Left colon (tissue), 2 donors: Measurements from ENCODE around the gene ITGA11. TPM values are rescaled to one million over a fixed set of nuclear protein-coding genes. Genes with fewer than 3 reads are reported as not detected.

Source experiments
- ATAC-seq: fragments of 200-7000 bp; cut with Tn5 transposase; one replicate; pipeline ENCODE4 v1.9.1; 2020; ENCODE audit warnings: mild to moderate bottlenecking, moderate library complexity
- DNase-seq, 2 donors: peaks; one replicate each; pipeline ENCODE4 v3.0.0-alpha.2; 2020
- intact Hi-C, 2 donors: fragments of 100-400 bp; cut with DNase I in 1 of 2; cut with micrococcal nuclease in 1 of 2; formaldehyde crosslinking; loops; one replicate each; pipeline versions ENCODE4 v1.11.2 to v1.14.0; 2022; cut with DNase I, micrococcal nuclease
- total RNA-seq, 2 donors: library from RNA; stranded (reverse); fragmentation: NEBNext Ultra II Directional; extraction: Animal tissue kit (Norgen Biotek cat#: 25700); gene quantifications; one replicate each; pipeline ENCODE4 v1.2.1, GENCODE V29; 2021
- donor health status: DM: no; HTN: no; CAD: no.
- donor health status: DM: yes; HTN: yes; CAD: no.

ITGA11 gene
- total RNA-seq, 2 donors from 2014 or later = 1.4 to 2.4 TPM

DNA sequence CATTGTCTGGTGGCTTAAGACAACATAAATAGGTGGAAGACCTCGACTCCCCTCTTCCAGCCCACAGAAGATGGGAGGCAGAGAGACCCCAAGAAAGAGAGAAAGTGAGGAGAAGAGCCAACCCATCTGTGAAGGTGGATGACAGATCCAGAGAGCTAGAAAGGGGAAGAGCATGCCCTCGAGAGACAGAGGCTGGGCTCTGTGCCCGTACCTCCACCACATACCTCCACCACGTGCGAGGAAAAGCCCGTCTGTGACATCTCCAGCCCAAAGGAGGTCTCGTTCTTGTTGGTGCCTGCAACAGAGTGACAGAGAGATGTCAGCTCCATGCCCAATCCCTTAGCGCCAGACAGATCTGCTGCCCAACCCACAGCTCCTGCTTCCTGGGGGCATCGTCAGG lies 83.4 kb downstream of the ITGA11 start:
- no peak for ATAC-seq
- DNase-seq = no peak
- intact Hi-C loops = no loop called here

DNA sequence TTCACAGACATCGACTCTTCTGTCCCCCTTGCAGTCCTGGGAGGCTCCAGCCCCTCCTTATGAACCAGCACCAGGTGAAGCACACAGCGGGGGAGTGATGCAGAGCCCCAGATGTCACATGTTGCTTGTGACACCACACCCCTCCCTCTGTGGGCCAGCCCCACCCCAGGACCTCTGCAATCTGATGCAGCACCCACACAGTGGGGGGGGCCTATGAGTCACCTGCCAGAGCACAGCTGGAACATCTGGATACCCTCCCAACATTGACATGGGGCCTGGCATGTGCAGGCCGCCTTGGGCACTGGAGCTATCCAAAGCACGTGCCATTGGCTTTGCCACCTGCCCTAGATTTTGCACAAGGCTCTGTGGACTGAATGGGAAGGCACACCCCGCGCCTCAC lies 83.9 kb downstream of the ITGA11 start:
- ATAC-seq (no peak), DNase-seq (no peak)
- intact Hi-C loops = no loop called here

- DNase-seq (no peak), ATAC-seq (no peak)
- intact Hi-C loops = no loop called here
Observed at GRCh38 chr15:68347392-68347791, 84.6 kb downstream of the ITGA11 start.

DNA sequence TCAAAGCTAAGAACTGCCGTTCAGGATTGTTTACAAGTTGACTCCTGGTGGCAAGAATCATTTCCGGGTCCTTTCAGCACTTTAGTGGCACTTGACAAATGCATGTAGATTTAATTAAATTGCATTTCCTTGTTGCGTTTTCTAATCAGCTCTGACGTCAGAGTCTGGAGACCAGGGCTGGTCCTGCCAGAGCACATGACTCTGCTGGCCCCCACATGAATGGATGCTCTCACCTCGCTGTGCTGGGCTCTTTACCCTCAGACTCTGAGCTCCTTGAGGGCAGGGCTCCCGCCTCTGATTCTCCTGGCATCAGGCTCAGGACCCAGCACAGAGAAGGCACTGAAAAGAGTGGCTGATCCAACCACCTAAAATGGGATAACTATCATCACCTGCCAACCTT lies 85.0 kb downstream of the ITGA11 start:
- DNase-seq = no peak
- intact Hi-C loops = no loop called here
- peak; percentile 48 for ATAC-seq

DNA sequence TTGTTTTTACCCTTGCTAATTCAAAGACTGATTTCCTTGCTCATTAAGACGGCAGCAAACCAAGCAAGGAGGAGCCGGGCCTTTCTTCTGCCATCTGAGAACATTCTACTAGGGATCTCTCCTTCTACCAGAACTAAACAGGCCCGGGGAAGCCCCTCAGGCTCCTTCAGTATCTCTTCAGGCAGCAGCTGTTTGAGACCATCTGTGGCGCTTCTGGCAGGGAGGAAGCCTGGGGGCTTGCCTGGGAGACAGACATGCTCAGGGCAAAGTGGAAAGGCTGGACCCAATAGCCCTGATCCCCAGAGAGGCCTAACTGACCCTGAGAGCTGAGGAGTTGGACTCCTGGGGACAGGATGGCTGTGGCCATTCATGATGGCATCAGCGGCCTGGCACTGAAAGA lies 86.5 kb downstream of the ITGA11 start:
- no peak for ATAC-seq
- DNase-seq = no peak
- intact Hi-C loops = no loop called here

DNA sequence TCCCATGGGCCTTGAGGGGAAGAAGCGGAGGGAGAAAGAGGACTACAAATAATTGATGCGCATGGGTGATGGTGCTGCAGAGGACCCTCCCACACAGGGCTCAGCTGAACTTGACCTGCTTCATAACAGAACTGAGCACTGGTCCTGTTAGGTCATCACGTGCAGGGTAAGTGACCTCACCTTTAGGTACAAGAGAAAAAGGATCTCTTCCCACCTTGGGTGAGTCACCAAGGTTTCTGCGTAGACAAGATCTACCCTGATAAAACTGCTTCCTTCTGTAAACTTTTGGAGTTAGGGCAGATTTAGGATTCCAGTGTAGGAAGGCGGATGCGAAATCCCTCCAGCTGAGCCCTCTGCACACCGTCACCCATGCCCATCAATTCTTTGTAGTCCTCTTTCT lies 87.4 kb downstream of the ITGA11 start:
- DNase-seq (no peak), ATAC-seq (no peak)
- intact Hi-C loops = no loop called here

DNA sequence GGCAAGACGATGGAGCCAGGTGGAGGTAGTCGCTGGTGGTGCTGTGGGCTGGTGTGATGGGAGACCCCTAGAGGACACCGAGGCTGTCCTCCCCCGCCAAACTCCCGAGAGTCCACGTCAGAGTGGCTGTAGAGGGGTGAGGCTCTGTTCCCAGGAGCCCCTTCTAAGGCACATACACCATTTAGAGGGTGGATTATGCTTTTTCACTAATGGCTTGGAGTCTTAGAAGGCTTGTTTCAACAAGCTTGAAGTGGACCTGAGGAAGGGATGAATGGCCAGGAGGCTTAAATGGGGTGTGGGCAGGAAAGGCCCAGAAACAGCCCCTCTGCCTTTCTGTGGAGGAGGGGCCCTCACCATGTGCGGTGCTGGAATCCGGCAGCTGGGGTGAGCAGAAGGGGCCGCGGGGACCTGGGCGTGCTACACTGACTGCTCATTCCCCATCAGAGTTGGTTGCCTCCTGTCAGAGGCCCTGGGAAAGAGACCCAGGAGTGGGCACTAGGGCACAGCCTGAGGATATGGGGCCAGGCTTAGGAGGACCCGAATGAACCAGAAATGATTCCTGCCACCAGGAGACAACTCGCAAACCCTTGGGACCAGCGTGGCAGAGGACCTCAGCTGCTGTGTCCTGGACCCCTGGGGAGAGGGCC lies 88.3 kb downstream of the ITGA11 start:
- intact Hi-C loops = no loop called here
- ATAC-seq = no peak
- no peak for DNase-seq

DNA sequence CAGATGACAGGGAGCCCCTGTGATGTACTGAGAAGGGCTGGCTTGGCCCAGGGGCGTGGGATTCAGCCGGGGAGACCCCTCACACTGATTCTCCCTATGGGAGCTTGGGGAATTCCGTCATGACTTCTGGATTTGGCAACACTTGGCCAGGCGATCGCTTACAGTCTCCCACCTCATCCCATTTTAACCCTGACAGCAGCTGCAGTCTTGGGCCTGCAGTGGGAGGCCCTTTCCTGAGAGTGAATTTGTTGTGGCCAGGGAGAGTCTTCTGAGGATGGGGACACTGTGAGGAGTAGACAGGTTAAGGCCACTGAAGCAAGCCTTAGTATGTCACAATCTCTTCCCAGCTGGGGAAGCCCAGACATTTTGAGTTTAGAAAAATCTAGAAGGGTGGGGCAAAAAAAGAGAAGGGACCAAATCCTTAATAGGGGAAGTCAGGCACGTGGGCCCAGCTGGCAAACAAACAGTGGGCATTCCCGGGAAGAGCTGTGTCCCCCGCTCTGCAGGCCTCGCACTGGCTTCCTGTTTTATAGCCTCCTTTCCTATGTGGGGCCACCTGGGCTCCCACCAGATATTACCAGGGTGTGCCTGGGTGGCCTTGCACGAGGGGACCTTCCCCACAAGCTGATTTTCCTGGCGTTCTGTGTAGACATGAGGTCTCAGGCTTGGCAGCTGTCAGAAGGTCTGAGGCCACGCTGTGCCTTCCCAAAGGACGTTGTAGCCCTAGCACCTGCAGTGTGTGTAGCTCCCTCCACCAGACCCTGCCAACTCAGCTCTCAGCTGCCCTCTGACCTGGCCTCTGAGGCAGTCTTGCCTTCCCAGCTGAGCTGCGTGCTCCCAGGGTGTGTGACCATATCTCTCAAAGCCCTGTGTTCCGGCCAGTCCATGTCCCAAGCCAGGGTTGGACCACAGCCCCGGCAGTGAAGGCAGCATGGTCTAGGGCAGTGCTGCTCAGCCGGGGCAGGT lies 89.9 kb downstream of the ITGA11 start:
- intact Hi-C loops = no loop called here
- ATAC-seq (no peak), DNase-seq (no peak)

- DNase-seq (no peak), ATAC-seq (no peak)
- intact Hi-C loops = no loop called here
Observed at GRCh38 chr15:68340726-68341671, 91.0 kb downstream of the ITGA11 start.

DNA sequence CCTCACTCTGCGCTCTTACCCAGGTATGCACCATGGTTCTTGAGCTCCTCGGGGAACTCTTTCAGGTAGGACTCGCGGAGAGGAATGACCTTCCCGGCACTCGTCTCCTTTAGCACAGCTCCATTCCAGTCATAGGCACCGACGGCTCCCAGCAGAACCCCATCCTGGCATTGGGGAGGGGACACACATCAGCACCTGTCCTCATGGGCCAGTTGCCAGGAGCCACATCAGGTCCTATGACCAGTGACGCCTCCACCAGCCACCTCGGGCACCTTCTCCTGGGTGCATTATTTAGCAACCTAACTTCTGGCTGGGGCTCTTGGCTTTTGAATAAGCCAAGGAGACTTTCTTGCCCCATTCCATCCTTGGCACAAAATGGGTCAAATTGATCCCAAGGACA lies 92.5 kb downstream of the ITGA11 start:
- intact Hi-C loops = no loop called here
- DNase-seq = no peak
- no peak for ATAC-seq

- no peak for DNase-seq
- intact Hi-C loops = no loop called here
Observed at GRCh38 chr15:68337826-68338225, 94.1 kb downstream of the ITGA11 start.

GRCh38 chr15:68336516-68336915 lies 95.4 kb downstream of the ITGA11 start:
- ATAC-seq = no peak
- no peak for DNase-seq

More at GRCh38 chr15:68337826-68338225, 94.1 kb downstream of the ITGA11 start:
- ATAC-seq = no peak

GRCh38 chr15:68335655-68336054 lies 96.3 kb downstream of the ITGA11 start:
- no peak for ATAC-seq
- no peak for DNase-seq
- intact Hi-C loops = no loop called here

More at GRCh38 chr15:68336516-68336915, 95.4 kb downstream of the ITGA11 start:
- intact Hi-C loops = no loop called here

DNA sequence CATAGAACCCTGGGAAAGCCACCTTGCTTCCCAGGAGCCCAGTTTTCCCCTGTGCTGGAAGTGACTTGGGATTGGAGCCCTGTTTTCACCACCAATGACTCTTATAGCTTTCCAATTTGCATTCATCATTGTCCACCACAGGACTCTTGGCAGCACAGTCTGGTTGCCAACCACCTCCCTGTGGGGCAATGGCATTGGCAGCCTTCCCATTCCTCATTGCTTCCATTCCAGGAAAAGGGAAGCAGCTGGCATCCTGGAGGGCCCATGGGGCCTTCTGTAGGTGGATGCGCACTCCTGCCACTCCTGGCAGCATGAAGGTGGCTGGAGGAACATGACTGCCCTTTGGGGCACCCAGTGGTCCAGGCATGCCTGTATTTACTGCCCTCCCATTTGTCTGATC lies 96.7 kb downstream of the ITGA11 start:
- peak; percentile 29 for ATAC-seq
- intact Hi-C loops = no loop called here
- DNase-seq = no peak

DNA sequence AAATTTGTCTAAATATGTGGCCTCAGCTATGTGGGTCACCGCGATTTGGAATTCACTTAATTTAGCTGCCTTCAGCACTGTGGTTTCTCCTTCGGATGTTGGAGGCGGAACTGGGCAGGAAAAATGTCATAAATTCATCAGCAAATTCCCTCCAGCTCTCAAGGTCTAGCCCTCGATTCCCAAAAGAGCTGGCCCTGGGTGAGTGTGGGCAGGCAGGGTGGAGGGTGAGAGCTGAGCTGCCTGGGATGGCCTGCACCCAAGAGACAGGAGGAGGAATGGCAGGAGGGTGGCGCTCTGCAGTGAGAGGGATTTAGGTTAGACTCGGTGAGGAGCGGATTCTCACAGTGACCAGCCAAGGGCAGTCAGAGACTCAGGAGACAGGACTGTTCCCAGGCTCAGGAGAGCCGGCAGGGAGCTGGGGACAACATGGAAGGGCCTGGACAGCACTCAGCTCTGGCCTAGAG lies 97.3 kb downstream of the ITGA11 start:
- ATAC-seq (no peak), DNase-seq (no peak)
- intact Hi-C loops = no loop called here

- ATAC-seq = no peak
- DNase-seq = peak; percentile 36
- intact Hi-C loops = no loop called here
Observed at GRCh38 chr15:68333775-68334470, 98.0 kb downstream of the ITGA11 start.

DNA sequence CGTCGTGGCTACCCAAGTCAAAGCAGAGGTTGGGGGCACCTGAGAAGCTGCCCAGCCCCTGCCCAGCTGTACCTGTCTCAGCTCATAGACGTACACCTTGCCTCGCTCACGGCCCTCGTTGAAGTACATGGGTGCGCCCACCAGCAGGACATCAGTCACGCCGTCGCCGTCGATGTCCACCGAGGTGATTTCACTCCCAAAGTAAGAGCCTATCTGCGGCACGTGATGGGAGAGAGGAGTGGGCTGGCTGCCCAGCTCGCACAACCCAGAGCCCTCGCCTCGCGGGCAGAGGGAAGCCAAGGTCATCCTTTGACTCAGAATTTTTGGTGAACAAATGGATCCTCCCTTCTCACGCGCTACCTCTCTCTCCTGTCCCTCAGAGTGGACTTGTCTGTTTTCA lies 99.7 kb downstream of the ITGA11 start:
- DNase-seq = no peak
- intact Hi-C loops = no loop called here
- ATAC-seq = no peak

DNA sequence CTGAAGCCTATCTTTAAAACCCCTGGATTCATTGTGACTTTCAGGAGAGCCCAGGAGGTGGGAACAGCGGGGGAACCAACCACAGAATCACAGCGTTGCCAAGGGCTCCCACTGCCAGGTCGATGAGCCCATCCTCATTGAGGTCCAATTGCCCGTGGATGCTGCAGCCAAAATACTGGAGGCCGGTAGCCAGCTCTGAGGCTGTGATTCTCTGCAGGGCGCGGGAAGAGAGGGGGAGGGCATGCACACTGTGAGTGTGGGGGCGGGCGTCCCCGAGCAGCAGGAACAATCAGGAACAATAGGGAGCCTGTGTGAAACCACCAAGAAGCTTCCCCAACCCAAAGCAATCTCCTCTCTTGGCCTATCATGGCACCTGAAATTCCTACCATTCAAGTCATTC lies 101.1 kb downstream of the ITGA11 start:
- intact Hi-C loops = no loop called here
- ATAC-seq (no peak), DNase-seq (no peak)

DNA sequence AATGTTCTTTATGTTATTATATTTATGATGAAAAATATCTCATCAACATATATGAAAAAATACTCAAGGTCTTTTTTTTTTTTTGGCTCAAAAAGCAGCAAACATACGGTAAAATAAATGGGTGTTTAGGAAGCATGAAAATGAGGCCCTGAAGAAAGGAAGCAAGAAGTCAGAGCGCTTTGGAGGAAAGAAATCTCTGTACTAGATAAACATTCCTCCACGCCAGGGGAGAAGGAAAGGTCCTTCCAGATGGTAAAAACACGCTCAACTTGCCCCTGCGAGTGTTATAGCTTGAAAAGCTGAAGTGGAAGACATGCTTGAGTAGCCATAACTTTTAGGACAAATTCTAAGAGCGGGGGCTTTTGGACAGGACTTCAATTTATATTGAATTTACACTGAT lies 101.5 kb downstream of the ITGA11 start:
- DNase-seq (no peak), ATAC-seq (no peak)
- intact Hi-C loops = no loop called here
